ENCODE data around the gene ZNF260. TPM values are rescaled to one million over a fixed set of nuclear protein-coding genes. Genes with fewer than 3 reads are reported as not detected.

ZNF260 gene
- total and polyA plus RNA-seq, 2 of the 13 experiments (the other 11 are each of a cell fraction or from before 2014, with no cell fraction given), result 2.8 to 10.5 TPM

GRCh38 chr19:36573020-36573894, 45.2 kb upstream of the ZNF260 start, which contains the start of gene ZNF529 (continued):
- TF ChIP-seq, protein P1, sequence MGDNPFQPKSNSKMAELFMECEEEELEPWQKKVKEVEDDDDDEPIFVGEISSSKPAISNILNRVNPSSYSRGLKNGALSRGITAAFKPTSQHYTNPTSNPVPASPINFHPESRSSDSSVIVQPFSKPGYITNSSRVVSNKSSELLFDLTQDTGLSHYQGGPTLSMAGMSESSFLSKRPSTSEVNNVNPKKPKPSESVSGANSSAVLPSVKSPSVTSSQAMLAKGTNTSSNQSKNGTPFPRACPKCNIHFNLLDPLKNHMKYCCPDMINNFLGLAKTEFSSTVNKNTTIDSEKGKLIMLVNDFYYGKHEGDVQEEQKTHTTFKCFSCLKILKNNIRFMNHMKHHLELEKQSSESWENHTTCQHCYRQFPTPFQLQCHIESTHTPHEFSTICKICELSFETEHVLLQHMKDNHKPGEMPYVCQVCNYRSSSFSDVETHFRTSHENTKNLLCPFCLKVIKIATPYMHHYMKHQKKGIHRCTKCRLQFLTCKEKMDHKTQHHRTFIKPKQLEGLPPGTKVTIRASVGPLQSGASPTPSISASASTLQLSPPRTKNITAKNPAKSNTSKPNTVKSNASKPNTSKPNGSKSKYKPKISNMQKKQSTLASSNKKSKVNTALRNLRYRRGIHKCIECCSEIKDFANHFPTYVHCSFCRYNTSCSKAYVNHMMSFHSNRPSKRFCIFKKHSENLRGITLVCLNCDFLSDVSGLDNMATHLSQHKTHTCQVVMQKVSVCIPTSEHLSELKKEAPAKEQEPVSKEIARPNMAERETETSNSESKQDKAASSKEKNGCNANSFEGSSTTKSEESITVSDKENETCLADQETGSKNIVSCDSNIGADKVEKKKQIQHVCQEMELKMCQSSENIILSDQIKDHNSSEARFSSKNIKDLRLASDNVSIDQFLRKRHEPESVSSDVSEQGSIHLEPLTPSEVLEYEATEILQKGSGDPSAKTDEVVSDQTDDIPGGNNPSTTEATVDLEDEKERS (CRISPR knock-in tag; IDR thresholded peaks at IDR 0.05), result peak; percentile 70; the same call in 1 of the 2 replicates
- TF ChIP-seq, protein P2, sequence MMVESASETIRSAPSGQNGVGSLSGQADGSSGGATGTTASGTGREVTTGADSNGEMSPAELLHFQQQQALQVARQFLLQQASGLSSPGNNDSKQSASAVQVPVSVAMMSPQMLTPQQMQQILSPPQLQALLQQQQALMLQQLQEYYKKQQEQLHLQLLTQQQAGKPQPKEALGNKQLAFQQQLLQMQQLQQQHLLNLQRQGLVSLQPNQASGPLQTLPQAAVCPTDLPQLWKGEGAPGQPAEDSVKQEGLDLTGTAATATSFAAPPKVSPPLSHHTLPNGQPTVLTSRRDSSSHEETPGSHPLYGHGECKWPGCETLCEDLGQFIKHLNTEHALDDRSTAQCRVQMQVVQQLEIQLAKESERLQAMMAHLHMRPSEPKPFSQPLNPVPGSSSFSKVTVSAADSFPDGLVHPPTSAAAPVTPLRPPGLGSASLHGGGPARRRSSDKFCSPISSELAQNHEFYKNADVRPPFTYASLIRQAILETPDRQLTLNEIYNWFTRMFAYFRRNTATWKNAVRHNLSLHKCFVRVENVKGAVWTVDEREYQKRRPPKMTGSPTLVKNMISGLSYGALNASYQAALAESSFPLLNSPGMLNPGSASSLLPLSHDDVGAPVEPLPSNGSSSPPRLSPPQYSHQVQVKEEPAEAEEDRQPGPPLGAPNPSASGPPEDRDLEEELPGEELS (CRISPR knock-in tag; IDR thresholded peaks at IDR 0.05), result no peak
- TF ChIP-seq, protein P3, sequence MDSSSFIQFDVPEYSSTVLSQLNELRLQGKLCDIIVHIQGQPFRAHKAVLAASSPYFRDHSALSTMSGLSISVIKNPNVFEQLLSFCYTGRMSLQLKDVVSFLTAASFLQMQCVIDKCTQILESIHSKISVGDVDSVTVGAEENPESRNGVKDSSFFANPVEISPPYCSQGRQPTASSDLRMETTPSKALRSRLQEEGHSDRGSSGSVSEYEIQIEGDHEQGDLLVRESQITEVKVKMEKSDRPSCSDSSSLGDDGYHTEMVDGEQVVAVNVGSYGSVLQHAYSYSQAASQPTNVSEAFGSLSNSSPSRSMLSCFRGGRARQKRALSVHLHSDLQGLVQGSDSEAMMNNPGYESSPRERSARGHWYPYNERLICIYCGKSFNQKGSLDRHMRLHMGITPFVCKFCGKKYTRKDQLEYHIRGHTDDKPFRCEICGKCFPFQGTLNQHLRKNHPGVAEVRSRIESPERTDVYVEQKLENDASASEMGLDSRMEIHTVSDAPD (CRISPR knock-in tag; IDR thresholded peaks at IDR 0.05), result 0 out of 2 replicates have a peak, but pooled peaks have one; percentile 33
- TF ChIP-seq ZNF614 (CRISPR knock-in tag; IDR thresholded peaks at IDR 0.05; ENCODE audit: borderline replicate concordance) (peak; percentile 95), ZNF256 (CRISPR knock-in tag; conservative IDR thresholded peaks at IDR 0.05) (no peak), SMARCE1 (IDR thresholded peaks at IDR 0.05; ENCODE audit: borderline replicate concordance) (no peak), TFDP1 (CRISPR knock-in tag; IDR thresholded peaks at IDR 0.05; ENCODE audit: borderline replicate concordance) (peak; percentile 67; the same call in 1 of the 2 replicates), ZNF3 (CRISPR knock-in tag; IDR thresholded peaks at IDR 0.05) (no peak), PITX1 (CRISPR knock-in tag; IDR thresholded peaks at IDR 0.05) (peak; percentile 89), BATF2 (CRISPR knock-in tag; IDR thresholded peaks at IDR 0.05) (no peak), ZNF850 (CRISPR knock-in tag; conservative IDR thresholded peaks at IDR 0.05) (no peak), BRCA1 (CRISPR knock-in tag; IDR thresholded peaks at IDR 0.05) (peak; percentile 83; the same call in 1 of the 2 replicates), ZNF329 (CRISPR knock-in tag; IDR thresholded peaks at IDR 0.05; ENCODE audit: low read depth) (0 out of 2 replicates have a peak, but pooled peaks have one; percentile 52)
- TF ChIP-seq, protein P4, sequence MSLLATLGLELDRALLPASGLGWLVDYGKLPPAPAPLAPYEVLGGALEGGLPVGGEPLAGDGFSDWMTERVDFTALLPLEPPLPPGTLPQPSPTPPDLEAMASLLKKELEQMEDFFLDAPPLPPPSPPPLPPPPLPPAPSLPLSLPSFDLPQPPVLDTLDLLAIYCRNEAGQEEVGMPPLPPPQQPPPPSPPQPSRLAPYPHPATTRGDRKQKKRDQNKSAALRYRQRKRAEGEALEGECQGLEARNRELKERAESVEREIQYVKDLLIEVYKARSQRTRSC (CRISPR knock-in tag; IDR thresholded peaks at IDR 0.05; ENCODE audit: low read depth), result no peak
- TF ChIP-seq, protein P5, sequence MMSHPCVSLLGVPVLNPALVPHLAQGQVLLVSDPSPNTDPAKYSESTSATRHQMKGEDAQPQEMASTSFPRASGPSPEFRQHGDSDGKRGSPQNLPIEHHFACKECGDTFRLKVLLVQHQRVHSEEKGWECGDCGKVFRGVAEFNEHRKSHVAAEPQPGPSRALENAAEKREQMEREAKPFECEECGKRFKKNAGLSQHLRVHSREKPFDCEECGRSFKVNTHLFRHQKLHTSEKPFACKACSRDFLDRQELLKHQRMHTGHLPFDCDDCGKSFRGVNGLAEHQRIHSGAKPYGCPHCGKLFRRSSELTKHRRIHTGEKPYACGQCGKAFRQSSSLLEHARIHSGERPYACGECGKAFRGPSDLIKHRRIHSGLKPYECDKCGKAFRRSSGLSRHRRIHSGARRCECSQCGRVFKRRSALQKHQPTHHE (CRISPR knock-in tag; IDR thresholded peaks at IDR 0.05; ENCODE audit: borderline replicate concordance), result no peak

All from HepG2 (cell line).